Dermis blood vessel endothelial cell (primary cell): ENCODE measurements around the gene VPS54. TPM values are rescaled to one million over a fixed set of nuclear protein-coding genes. Genes with fewer than 3 reads are reported as not detected.
"Not testable (repeated sequence)": the region's sequence is repeated elsewhere in the genome, so short reads cannot be mapped to it uniquely, and the experiment has no call there.

Source experiments
- DNase-seq: peaks from one replicate; pipeline ENCODE4 v3.0.0; 2010
- total RNA-seq: library from RNA; depleted of rRNA; stranded (reverse); fragments of >200 nt; gene quantifications from 2 replicates; pipeline ENCODE4 v1.2.3, GENCODE V29; 2014

The VPS54 gene
- total RNA-seq, 1 donor from 2014 or later, result 24.0 TPM

DNA sequence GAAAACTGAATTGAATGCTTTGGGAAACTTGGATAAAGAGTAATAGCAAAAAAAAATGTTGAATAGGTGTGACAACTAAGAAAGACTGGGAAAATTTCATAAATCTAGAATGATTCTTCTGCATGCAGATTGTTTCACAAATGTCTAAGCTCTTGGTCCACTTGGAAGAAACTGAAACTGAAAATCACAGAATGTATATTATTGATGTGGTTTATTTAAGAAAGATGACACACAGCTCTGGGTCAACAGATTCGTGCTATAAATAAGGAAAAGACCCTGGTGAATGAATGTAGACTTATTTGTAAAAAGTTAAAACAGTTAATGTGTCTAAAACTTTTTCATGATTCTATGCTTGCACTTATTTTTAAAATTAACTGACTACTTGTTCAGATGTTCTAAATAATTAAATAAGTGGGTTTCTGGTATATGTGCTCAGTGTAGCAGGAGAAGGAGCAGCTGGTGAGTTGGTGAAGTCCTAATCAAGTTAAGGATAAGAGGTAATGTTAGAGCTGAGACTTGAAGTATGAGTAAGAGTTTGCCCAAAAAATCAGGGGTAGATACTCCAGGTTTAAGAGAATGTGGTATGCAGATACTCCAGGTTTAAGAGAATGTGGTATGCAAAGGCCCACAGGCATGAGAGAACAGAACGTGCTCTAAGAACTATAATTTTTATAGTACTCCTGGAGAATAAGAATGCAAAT, 153.1 kb downstream of the VPS54 start:
- DNase-seq, result no peak

DNA sequence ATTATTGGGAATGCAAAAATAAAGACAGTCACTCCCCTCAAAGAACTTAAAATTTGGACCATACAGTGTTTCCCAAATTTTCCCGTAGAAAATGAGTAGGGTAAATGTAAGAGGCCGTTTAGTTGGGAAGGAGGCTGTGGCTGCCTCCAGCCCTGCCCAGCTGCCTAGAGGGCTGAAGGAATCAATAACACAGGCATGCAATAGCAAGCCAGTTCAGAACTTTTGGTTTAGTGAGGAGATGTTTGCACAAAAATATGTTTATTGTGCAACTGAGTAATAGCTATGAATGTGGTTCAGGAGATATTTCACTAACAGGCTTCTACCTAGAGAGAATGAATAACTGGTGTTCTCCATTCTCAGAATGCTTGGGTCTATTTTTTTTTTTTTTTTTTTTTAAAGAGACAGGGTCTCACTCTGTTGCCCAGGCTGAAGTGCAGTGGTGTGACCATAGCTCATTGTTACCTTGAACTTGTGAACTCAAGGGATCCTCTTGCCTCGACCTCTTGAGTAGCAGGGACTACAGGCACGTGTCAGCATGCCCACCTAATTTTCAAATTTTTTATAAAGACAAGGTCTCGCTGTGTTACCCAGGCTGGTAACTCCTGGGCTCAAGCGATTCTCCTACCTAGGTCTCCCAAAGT, 153.9 kb downstream of the VPS54 start:
- DNase-seq, result no peak

DNA sequence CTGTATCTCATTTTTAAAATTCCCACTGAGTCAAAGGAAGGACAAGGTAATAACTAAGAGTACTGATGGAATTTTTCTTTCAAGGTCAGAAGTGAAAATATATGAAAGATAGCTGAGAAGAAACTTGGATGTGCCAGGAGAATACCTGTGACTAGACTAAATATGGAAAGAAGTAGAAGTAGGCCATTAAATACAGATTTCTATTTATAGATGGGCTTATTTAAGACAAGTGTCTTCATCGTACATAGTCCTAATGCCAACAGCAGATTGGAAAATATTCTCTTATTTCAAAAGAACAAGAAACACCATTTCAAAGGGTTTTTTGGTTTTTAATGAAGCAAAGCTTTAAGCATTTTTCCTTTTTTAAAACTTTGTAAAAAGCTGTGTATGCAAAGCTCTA, 155.5 kb downstream of the VPS54 start:
- no peak for DNase-seq

DNA sequence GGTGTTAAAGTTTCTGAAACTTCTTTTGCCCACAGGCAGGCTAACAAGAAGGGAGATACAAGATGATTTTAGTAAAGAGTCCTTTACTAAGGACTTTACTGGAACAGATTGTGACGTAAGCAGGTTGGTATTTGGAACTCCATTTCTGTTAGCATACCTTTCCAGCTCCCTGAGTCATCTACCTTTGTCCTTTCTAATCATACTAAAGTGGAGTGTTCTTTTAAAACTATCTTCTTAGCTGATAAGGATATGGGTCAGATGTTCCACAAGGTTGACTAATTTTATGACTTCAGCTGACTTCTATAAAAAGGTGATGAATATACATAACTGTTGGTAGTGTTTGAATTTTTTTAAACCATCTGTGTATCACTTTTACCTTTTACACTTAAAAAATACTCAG, 156.4 kb downstream of the VPS54 start:
- no peak for DNase-seq

DNA sequence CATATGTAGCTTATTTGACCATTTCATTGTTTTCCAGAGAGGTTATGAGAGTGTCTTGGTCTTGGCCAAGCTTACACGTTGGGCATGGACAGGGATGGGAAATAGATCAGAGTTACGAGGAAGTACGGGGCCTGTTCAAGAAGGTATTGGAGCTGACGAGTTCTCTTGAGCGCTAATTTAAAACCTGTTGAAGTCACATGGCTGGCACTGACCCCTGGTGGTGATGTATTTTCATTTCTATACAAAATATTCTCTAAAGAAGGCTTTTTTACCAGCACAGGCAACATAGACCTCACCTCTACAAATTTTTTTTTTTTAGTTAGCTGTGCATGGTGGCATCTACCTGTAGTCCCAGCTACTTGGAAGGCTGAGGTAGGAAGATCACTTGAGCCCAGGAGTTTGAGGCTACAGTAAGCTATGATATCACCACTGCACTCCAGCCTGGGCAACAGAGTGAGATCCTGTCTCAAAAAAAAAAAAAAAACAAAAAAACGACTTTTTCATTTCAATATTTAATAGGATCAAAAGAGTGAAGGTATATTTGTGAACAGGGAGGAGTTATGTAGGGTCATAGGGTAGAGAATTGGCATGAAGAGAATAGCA, 157.9 kb downstream of the VPS54 start:
- peak; percentile 81 for DNase-seq

DNA sequence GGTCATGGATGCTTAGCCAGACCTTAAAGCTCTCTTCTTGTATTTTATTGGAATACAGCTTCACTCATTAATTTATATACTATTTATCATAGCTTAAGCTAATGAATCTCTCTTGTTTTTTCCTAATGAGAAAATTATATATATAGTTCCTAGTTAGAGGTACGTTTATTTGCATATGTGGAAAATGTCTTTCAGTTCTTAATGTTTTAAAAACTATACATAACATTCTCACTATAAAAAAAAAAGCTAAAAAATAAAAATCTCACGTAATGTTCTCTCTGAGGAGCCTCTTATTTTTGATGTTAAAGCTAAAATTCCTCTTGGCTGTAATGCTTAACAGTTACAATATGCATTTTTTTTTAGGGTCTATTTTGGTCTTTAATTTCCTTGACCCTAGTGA, 160.9 kb downstream of the VPS54 start:
- DNase-seq, result no peak

DNA sequence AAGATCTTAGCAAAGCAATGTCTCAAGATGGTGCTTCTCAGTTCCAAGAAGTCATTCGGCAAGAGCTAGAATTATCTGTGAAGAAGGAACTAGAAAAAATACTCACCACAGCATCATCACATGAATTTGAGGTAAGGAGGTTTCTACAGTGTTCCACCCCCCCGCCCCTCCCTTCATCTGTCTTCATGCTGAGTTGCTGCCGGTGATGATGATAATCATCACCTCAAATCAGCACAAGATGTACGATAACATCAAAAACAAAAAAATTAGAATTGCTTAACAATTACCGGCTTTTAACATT, 163.0 kb downstream of the VPS54 start:
- no peak for DNase-seq

DNA sequence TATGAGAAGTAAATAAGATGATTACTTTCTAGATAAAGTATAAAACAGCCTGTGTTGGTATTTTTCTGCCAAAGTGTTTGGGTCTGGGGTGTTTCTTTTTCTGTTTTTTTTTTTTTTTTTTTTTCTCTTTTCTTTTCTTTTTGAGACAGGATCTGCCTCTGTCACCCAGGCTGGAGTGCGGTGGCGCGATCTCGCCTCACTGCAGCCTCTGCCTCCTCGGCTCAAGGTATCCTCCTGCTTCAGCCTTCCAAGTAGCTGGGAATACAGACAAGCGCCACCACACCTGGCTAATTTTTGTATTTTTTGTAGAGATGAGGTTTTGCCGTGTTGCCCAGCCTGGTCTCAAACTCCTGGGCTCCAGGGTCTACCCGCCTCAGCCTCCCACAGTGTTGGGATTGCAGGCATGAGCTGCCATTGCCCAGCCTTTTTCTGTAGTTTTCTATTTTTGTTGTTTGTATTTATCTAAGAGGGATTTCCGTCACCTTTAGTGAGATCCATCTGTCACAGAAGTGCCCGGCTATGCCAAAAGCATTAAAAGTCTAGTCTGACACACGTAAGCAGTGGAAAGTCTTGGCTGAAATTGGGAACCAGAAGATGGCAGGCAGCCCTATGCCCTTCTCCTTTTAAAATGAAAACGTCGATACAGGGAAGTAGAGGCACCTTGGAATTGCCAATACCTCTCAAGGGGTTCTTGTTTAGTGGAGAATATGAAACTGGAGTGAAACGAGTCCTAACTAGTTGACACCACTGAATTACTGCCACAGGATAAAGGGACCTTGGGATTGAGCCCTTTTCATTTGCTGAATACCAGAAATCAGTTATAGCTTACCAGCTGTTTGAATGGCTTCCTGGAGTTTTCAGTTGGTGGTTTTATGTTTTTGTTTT, 163.6 kb downstream of the VPS54 start:
- DNase-seq, result no peak

DNA sequence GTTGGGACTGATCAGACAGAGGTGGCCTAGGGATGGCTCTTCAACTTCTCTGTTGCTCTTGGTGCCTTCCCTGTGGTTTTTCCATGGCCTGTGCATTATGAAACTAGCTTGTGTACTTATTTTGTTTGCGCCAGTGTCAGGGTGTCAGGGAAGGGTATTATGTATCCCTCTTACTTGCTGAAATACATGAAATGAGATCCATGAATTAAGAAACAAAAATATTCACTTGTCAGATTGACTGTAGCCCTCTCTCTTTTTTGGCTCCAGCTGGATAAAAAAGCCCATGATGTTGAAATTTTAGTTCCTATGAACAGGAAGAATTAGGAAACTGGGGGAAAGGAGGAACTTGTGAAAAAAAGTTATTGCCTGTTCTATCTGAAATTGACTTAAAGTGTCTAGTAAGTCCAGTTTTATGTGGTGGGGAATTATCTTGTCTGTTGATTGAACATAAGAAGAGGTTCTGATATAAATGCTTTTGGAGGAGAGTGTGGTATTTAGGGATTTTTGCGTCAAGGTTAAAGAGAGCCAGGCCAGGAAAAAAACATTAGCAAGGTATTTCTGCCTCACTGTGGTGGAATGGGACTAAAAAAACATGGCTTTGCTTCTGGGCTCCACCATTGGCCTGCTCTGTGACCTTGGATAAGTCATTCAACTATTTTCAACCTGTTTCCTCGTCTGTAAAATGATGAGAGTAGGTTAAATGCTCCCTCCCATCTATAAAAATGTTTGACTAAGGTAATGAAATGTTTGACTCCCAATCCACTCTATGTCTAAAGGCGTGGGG, 165.5 kb downstream of the VPS54 start:
- DNase-seq, result no peak

DNA sequence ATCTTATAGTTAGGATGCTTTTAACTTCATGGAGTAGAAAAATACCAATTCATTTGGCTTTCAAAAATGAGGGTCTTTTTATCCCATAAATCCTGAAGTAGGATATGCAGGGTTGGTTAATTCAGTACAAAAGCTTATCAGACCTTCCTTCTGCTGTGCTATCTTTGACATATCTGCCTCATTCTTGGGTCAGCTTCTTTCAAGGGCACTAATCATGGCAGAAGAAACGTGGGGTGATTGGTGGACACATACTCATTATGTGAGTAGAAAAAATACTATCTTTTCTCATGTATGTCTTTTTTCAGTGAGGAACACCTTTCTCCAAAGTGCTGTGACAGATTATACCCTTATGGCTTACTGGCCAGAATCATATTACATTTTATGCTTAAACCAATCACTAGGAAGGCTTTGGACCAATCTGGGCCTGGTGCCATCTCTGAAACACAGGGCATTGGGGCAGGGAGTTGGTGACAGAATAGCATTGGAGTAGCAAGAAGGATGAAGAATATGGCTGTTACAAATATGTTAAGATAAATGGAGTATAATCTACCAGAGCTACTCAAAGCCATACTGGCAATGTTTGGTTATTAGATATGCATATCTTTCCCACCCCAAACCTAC, 167.4 kb downstream of the VPS54 start:
- DNase-seq, result no peak

DNA sequence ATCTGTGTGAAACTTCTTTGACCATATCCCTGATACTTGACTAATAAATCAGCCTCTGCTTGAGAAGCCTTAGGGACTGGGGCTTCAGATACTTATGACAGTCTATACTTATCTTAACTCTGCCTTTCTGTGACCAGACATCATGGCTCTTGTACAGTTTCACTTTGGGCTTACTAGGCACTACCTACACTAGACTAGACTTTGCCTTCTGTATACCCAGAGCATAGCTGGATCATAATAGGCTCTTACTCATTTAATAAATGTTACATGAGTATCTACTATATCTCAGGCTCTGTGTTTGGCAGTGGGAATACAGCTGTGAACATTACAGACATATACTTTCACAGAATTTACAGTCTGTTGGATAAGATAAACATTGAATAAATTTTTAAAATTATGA, 168.6 kb downstream of the VPS54 start:
- no peak for DNase-seq

DNA sequence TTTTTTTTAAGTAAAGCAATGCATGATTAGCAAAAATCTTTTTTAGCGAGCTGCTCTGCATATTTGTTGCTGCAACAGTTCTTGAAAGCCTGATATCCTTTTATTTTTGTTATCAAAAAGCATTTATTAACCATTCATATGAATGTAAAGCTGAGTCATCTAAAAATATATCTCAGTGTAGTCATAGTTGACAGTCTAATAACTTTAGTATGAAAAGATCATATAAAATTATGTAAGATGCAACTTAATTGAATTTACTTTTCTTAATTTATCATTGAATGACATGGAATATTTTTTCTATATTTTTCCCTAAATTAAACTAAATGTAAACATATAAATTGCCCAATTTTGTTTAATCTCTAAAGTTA, 169.0 kb downstream of the VPS54 start:
- no peak for DNase-seq

DNA sequence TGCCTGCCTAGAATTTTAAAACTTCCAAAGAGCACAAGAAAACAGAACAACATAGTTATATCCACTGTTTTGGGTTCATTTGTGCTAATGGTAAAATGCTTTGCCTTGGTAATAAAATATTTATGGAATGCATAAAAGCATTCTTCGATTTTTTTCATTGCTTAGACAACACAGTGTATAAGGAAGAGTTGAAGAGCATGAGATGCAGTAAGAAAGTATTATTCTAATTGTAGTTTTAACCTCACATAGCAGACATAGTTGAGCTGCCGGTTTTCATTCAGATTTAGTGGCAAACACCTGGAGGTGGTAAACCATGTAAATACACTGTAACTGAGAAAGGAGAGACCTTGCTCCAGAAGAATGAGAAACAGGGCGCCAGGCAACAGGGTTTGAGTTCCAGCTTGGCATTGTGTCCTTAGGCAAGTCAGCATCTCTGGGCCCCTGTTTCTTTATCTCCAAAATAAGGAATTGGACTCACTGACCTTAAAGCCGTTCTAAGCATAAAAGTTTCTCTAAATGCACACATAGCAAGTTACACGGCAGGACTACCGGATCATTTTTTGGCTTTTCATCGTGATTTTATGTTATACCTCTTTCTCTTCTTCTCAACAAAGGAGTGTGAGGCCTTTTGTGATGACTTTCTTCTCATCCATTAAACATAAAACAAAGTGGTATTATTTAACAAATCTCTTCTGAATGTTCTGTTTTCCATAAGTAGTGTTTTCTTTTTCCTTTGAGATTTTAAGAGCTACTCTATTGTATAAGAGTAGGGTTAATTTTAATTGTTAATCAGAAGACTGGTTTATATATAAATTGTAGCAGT, 169.6 kb downstream of the VPS54 start:
- DNase-seq, result no peak

DNA sequence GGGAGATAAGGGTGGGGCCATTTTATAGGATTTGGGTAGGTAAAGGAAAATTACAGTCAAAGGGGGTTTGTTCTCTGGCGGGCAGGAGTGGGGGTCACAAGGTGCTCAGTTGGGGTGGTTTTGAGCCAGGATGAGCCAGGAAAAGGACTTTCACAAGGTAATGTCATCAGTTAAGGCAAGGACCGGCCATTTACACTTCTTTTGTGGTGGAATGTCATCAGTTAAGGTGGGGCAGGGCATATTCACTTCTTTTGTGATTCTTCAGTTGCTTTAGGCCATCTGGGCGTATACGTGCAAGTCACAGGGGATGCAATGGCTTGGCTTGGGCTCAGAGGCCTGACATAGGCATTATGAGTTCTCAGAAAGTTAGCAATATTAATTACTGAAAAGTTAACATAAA, 171.7 kb downstream of the VPS54 start:
- DNase-seq, result not testable (repeated sequence)

DNA sequence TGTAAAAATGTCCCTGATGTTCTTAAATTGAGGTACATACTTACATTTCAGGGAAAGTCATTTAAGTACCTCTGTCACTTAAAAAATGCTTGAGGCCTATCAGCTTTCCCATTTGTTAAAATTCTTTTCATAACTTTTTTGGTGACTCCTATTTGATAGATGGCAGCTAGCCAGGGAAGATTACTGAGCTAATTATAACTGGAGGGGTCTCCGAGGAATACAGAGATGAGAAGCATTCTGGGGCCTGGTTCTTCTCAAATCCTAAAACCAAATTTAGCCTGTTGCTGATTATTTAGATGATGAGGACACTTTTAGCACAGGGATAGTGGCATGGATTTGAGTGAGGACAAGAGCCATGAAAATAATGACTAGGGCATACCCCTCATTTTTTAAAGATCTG, 172.7 kb downstream of the VPS54 start:
- DNase-seq, result no peak

DNA sequence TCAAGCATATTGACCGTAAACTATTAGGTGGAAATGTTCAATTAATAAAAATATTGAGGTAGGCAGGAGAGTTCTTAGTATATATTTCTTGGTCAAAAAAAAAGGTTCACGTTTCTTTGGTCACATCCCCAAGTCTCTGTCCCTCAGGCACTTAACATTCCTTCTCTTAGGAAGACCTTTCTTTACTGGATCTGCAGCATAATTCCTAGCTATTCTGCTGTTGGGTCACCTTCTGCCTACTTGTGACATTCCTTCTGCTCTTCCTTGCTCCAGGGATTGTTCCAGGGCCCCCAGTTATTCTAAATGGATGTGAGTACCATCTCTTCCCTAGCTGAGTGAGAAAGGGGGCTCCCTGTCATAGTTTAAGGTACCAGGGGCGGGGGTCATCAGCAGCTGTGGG, 173.4 kb downstream of the VPS54 start:
- DNase-seq, result no peak

DNA sequence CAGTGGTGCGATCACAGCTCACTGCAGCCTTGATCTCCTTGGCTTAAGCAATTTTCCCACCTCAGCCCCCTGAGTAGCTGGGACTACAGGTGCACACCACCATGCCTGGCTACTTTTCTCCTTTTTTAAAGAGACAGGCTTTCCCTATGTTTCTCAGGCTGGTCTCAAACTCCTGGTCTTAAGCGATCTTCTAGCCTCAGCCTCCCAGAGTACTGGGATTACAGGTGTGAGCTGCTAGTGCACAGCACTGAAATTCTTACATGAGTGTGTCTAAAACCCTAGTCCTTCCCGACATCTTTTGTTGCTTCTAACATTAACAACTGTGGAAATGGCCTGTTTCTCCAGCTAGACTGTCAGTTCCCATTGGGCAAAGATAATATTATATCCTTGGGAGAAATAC, 174.6 kb downstream of the VPS54 start:
- DNase-seq, result no peak

DNA sequence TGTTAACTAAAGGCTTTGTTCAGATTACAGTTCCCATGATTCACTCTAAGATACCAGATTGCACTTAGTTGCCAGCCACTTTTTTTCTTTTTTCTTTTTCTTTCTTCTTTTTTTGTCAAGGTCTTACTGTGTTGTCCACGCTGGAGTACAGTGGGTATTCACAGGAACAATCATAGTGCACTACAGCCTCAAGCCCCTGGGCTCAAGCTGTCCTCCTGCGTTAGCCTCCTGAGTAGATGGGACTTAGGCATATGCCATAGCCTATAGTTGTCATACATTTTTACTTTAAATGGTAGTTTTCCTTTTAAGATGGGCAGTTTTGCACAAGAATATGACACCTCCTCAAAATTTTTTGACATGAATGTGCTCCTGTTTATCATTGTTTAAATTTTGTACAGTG, 175.4 kb downstream of the VPS54 start:
- no peak for DNase-seq

DNA sequence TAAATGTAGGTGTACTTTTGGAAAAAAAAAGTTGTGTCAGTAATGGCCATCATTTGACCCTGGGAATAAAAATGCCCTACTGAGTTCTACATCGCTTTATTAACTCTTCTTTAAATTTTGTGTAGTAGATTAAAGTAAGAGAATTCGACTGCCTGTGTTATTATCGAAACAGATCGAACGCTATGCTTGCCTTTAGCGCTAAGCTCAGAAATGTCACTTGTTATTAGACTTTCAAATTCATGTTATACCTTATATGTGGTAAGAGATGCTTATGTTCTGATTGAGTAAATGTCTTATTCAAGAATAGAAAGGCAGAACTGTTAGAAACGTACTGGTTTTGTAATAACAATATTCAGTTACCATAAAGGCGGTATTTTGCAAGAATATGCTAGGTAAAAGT, 176.1 kb downstream of the VPS54 start:
- DNase-seq, result no peak

DNA sequence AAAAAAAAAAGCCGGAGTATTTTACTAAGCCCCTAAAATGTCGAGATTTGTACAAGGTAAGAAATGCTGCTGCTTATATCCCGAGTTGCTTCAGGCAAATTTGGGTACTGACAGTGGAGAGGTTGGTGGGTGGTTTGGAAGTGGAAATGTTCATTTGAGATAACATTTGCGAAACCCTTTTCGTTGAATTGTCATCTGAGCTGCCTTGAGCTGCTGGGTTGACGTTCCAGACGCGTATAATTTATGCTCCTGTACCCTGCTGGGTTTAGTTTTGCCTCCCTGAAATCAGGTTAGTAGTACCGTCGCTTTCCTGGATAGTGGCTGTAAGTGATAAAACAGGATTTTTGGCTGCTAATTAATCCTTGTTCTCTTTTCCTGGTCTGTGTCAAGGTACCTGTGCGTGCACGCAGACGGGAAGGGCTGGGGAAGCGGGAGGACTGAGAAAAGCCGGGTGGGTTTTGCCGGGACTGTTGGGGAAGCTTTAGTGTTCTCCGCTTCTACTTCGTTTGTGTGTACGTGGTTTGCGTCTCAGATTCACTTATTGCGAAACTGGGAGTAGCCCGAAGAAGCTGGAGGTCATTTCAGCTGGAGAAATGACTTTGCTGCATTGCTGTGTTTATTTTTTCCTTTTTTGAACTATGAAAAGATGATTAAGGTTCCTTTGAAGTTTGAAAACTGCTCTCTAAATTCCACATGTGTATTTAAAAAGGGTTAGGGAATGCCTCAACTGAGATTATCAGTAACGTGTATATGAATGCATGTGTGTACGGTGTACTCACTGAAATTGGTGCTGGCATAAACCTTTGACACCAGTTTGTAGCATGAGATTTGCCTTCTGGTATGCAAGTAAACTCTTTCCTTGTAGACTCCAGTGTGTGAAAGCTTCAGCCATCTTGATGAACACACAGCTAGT, 176.8 kb downstream of the VPS54 start:
- peak; percentile 39 for DNase-seq
